ENCODE results near the gene MBOAT1.

DNA sequence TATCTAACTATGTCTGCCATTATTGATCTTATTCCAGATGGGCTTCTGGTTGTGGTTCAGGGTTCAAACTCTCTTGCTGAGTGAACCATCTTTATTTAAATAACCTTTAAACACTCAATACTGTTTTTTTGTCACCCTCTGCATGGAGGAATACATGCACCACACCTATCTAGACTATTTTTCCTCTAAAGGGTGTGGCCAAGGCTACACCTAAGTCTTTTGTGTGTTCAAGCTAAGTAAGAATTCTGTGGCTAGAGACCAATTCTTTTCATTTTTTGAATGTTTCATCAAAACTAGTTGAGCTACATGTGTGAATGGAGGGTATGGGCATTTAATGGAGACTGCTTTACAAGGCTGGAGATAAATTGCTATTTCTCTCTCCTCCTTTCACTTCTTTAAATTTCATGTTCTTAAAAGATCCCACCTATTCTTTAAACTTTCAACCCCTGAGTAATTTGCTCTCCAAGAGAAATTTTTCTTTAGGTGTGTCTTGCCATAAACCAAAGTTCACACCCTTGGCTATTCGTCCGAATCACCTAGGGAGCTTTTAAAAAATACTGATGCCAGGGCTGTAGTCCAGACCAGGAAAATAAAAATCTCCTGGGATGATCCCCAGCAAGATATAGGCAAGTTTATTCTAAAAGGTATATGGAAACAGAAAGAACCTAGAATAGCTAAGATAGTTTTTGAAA lies 24.8 kb upstream of the MBOAT1 start:
- TF ChIP-seq, protein P1, sequence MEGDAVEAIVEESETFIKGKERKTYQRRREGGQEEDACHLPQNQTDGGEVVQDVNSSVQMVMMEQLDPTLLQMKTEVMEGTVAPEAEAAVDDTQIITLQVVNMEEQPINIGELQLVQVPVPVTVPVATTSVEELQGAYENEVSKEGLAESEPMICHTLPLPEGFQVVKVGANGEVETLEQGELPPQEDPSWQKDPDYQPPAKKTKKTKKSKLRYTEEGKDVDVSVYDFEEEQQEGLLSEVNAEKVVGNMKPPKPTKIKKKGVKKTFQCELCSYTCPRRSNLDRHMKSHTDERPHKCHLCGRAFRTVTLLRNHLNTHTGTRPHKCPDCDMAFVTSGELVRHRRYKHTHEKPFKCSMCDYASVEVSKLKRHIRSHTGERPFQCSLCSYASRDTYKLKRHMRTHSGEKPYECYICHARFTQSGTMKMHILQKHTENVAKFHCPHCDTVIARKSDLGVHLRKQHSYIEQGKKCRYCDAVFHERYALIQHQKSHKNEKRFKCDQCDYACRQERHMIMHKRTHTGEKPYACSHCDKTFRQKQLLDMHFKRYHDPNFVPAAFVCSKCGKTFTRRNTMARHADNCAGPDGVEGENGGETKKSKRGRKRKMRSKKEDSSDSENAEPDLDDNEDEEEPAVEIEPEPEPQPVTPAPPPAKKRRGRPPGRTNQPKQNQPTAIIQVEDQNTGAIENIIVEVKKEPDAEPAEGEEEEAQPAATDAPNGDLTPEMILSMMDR (conservative IDR thresholded peaks at IDR 0.05; ENCODE audit: low read depth, low read length): no peak
- no peak for TF ChIP-seq EZH2 (IDR thresholded peaks at IDR 0.05; ENCODE audit: borderline replicate concordance, low read depth, low read length, poor library complexity, severe bottlenecking)

Data from A673 (cell line).